Measurements from ENCODE around the gene TTLL3. TPM values are rescaled to one million over a fixed set of nuclear protein-coding genes. Genes with fewer than 3 reads are reported as not detected.
A peak's percentile ranks its signal among the peaks of the same experiment; 100 is the strongest.

TTLL3 gene
- total RNA-seq, 1 donor from 2014 or later, result 37.3 TPM

DNA sequence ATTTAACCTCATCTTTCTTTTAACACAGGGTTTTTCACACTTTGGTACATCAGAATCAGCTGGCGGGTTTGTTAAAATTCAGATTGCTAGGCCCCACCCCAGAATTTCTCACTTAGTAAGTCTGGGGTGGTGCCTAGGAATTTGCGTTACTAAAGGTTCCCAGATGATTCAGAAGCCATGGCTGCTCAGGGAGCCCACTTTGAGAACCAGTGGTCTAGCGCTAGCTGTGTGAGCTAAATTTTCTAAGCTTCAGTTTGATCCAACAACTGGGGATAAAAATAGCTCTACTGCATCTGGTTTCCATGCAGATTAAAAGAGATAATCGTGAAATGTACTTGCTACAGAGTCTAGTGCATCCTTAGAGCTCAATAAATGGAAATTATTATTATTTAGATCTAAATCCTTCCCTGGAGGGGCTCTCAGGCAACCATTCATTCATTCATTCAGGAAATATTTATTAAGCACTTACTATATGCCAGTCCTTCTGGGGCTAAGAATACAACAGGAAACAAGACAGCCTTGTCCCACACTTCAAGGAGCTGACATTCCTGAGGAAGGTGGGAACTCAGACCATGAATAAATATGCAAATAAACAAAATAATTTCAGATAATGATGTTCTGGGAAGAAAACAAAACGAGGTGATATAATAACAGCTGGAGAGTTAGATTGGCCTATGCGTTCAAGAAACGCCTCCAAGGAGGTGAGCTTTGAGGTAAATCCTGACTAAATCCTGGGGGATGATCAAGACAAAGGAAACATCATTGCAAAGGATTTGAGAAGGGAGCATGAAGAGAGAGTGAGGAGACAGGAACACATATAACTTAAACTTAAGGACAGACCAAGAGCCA, 73.9 kb downstream of the TTLL3 start:
- H3K36me3 ChIP-seq, result no peaks in the 10 kb centered on the region
- no peaks in the 10 kb centered on the region for H3K27me3 ChIP-seq
- ATAC-seq, result no peak
- H3K4me1 ChIP-seq, result no peaks in the 10 kb centered on the region
- TF ChIP-seq, protein P1, sequence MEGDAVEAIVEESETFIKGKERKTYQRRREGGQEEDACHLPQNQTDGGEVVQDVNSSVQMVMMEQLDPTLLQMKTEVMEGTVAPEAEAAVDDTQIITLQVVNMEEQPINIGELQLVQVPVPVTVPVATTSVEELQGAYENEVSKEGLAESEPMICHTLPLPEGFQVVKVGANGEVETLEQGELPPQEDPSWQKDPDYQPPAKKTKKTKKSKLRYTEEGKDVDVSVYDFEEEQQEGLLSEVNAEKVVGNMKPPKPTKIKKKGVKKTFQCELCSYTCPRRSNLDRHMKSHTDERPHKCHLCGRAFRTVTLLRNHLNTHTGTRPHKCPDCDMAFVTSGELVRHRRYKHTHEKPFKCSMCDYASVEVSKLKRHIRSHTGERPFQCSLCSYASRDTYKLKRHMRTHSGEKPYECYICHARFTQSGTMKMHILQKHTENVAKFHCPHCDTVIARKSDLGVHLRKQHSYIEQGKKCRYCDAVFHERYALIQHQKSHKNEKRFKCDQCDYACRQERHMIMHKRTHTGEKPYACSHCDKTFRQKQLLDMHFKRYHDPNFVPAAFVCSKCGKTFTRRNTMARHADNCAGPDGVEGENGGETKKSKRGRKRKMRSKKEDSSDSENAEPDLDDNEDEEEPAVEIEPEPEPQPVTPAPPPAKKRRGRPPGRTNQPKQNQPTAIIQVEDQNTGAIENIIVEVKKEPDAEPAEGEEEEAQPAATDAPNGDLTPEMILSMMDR (IDR thresholded peaks at IDR 0.05), result no peak
- intact Hi-C loops (cut with DNase I), result no loop called here
- H3K9me3 ChIP-seq, result no peaks in the 10 kb centered on the region
- no peak for DNase-seq
- H3K27ac ChIP-seq, result no peak overlapping the region
- no peak overlapping the region for H3K4me3 ChIP-seq

DNA sequence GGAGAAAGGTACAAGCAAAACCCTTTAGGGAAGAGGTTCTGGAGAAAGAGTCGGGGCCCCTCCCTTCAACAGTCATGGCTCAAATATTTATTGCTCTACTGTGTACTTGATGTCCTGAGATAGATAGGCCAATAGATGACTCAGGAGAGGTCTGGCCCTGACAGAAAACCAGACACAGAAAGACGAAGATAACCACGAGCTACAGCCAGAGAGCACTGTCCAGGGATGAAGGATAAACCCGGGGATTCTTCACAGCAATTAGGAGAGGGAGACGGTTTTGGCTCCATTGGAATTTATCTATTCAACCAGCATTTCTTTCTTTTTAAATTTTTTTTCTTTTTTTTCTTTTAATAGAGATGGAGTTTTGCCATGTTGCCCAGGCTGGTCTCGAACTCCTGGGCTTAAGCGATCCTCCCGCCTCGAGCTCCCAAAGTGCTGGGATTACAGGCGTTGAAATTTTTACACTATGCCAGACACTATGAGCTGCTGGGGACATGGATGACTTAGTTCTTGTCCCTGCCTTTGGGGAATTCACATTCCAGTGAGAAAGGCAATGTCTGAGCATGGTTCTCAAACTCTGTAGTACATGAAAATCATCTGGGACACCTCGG, 74.6 kb downstream of the TTLL3 start:
- no peaks in the 10 kb centered on the region for H3K27me3 ChIP-seq
- no peaks in the 10 kb centered on the region for H3K4me1 ChIP-seq
- DNase-seq (no peak), ATAC-seq (peak; percentile 39)
- H3K36me3 ChIP-seq, result no peaks in the 10 kb centered on the region
- TF ChIP-seq, protein P1 (IDR thresholded peaks at IDR 0.05), result no peak
- H3K27ac ChIP-seq, result no peak overlapping the region
- intact Hi-C loops (cut with DNase I), result no loop called here
- no peaks in the 10 kb centered on the region for H3K9me3 ChIP-seq
- H3K4me3 ChIP-seq, result no peak overlapping the region

Other genes starting within 250 kb of the TTLL3 start
- 49.2 TPM for gene MTMR14, start 160.8 kb upstream of the TTLL3 start, total RNA-seq
- gene CPNE9, start 106.4 kb upstream of the TTLL3 start, total RNA-seq, result 0.90 TPM
- 23.7 TPM for gene BRPF1, start 78.5 kb upstream of the TTLL3 start, total RNA-seq
- gene OGG1, start 60.3 kb upstream of the TTLL3 start, total RNA-seq, result 17.2 TPM
- 35.7 TPM for gene CAMK1, start 40.3 kb upstream of the TTLL3 start, total RNA-seq
- 55.8 TPM for gene TADA3, start 17.8 kb upstream of the TTLL3 start, total RNA-seq
- 148 TPM for gene ARPC4, start 17.2 kb upstream of the TTLL3 start, total RNA-seq
- gene RPUSD3, start 33.7 kb downstream of the TTLL3 start, total RNA-seq, result 27.7 TPM
- not detected for gene CIDEC, start 70.0 kb downstream of the TTLL3 start, total RNA-seq
- 28.7 TPM for gene JAGN1, start 80.3 kb downstream of the TTLL3 start, total RNA-seq
- gene IL17RE, start 92.6 kb downstream of the TTLL3 start, total RNA-seq, result 22.6 TPM
- gene IL17RC, start 106.8 kb downstream of the TTLL3 start, total RNA-seq, result 26.9 TPM
- 51.4 TPM for gene CRELD1, start 123.6 kb downstream of the TTLL3 start, total RNA-seq
- 1.4 TPM for gene PRRT3, start 142.1 kb downstream of the TTLL3 start, total RNA-seq
- gene EMC3, start 176.6 kb downstream of the TTLL3 start, total RNA-seq, result 79.4 TPM
- gene FANCD2, start 216.2 kb downstream of the TTLL3 start, total RNA-seq, result 5.3 TPM

All from upper lobe of right lung (tissue), 1 donor.